A549 (cell line): Measurements from ENCODE around the gene GALNT15. TPM values are rescaled to one million over a fixed set of nuclear protein-coding genes. Genes with fewer than 3 reads are reported as not detected.

Experiments
- ATAC-seq, 2 experiments: fragments of 200-7000 bp in 1 of 2; fragments of >200 bp in 1 of 2; cut with Nextera tagmentation in 1 of 2; cut with Tn5 transposase in 1 of 2; 3 replicates each; pipeline versions ENCODE4 v1.8.0 to v1.9.1; 2018 to 2020; ENCODE audit warnings: mild to moderate bottlenecking in 1 of 2, moderate library complexity in 1 of 2
- CTCF ChIA-PET: fragments of 300-600 bp; sonication (Branson Sonifier 250); formaldehyde crosslinking; extraction: SDS; loops from one replicate; lab custom pipeline; 2021; ENCODE audit warnings: antibody characterized with exemption, inconsistent platforms; lab: Yijun Ruan, JAX
- POLR2A ChIA-PET: fragments of 350-600 bp; formaldehyde crosslinking; extraction: SDS; loops from one replicate; lab custom pipeline; 2021; ENCODE audit warnings: antibody characterized with exemption, inconsistent platforms; lab: Yijun Ruan, JAX
- DNase-seq, 2 experiments: peaks; one replicate each; pipeline versions ENCODE4 v3.0.0 to v3.0.0-alpha.2; 2011 to 2016; ENCODE audit warnings: low read depth in 1 of 2, low spot score in 1 of 2
- FAIRE-seq: peaks from 2 replicates; lab custom pipeline; 2011; peaks lifted over from hg19 to GRCh38; lab: Jason Lieb, UNC
- H3K27ac ChIP-seq, 2 experiments: fragments of >200 bp; sonication (Bioruptor Twin); formaldehyde crosslinking; 3 replicates each; pipeline ENCODE4 v1.5.1; 2016 to 2017
- H3K4me1 ChIP-seq: fragments of >200 bp; sonication (Bioruptor Twin); formaldehyde crosslinking; 3 replicates; pipeline ENCODE4 v1.6.1; 2016
- H3K4me2 ChIP-seq: fragments of >200 bp; sonication (Bioruptor Twin); formaldehyde crosslinking; 3 replicates; pipeline ENCODE4 v1.6.1; 2016
- H3K4me3 ChIP-seq: fragments of >200 bp; sonication (Bioruptor Twin); formaldehyde crosslinking; 3 replicates; pipeline ENCODE4 v1.5.1; 2016
- H3K9me3 ChIP-seq: fragments of >200 bp; sonication (Bioruptor Twin); formaldehyde crosslinking; 3 replicates; pipeline ENCODE4 v1.6.1; 2016
- CBX2 ChIP-seq: fragments of 200-600 bp; sonication (generic); IDR thresholded peaks from 2 replicates; pipeline ENCODE4 v1.6.1; 2016; ENCODE audit warnings: low read depth, mild to moderate bottlenecking, borderline replicate concordance
- CBX8 ChIP-seq: fragments of 200-600 bp; sonication (generic); IDR thresholded peaks from 2 replicates; pipeline ENCODE4 v1.6.1; 2016
- CHD2 ChIP-seq: fragments of 150-350 bp; IDR thresholded peaks from 2 replicates; pipeline ENCODE4 v1.6.1; 2014; ENCODE audit warnings: low read length; ENCODE audit not compliant: partially characterized antibody
- CHD4 ChIP-seq: fragments of 200-600 bp; sonication (generic); IDR thresholded peaks from 2 replicates; pipeline ENCODE4 v1.6.1; 2016; ENCODE audit warnings: antibody characterized with exemption, mild to moderate bottlenecking, borderline replicate concordance
- EHF ChIP-seq: fragments of 250-450 bp; sonication (Bioruptor Pico); IDR thresholded peaks from 2 replicates; pipeline ENCODE4 v1.5.0; 2020; ENCODE audit warnings: mild to moderate bottlenecking
- EHMT2 ChIP-seq: fragments of 200-600 bp; sonication (generic); IDR thresholded peaks from 2 replicates; pipeline ENCODE4 v1.6.1; 2016; ENCODE audit warnings: antibody characterized with exemption, low read depth, mild to moderate bottlenecking, moderate library complexity
- ELK1 ChIP-seq: fragments of 150-350 bp; IDR thresholded peaks from 2 replicates; pipeline ENCODE4 v1.6.1; 2014; ENCODE audit warnings: low read depth, mild to moderate bottlenecking, low read length
- FOSB ChIP-seq: fragments of 250-450 bp; sonication (Bioruptor Pico); IDR thresholded peaks from 2 replicates; pipeline ENCODE4 v1.5.0; 2020; ENCODE audit warnings: mild to moderate bottlenecking, moderate library complexity
- FOSL2 ChIP-seq, 2 experiments: fragments of 450-650 bp in 1 of 2; fragments of >200 bp in 1 of 2; sonication (Bioruptor Twin) in 1 of 2; formaldehyde crosslinking; IDR thresholded peaks; 2 replicates each; pipeline versions ENCODE4 v1.5.0 to v1.6.1; 2016 to 2020; ENCODE audit warnings: mild to moderate bottlenecking in 1 of 2, moderate library complexity in 1 of 2
- HDAC2 ChIP-seq: fragments of 200-600 bp; sonication (generic); IDR thresholded peaks from 2 replicates; pipeline ENCODE4 v1.6.1; 2016
- HOXA7 ChIP-seq: fragments of 250-450 bp; sonication (Bioruptor Pico); IDR thresholded peaks from 2 replicates; pipeline ENCODE4 v1.5.0; 2020; ENCODE audit warnings: mild to moderate bottlenecking, moderate library complexity
- HOXB13 ChIP-seq: fragments of 250-450 bp; sonication (Bioruptor Pico); IDR thresholded peaks from 2 replicates; pipeline ENCODE4 v1.5.0; 2020; ENCODE audit warnings: low read depth, mild to moderate bottlenecking, moderate library complexity
- HOXB5 ChIP-seq: fragments of 250-450 bp; sonication (Bioruptor Pico); IDR thresholded peaks from 2 replicates; pipeline ENCODE4 v1.5.0; 2020; ENCODE audit warnings: mild to moderate bottlenecking, moderate library complexity
- JUN ChIP-seq, 2 experiments: fragments of >200 bp; sonication (Bioruptor Twin); formaldehyde crosslinking; IDR thresholded peaks; 2 replicates in 1 of 2; 3 replicates in 1 of 2; pipeline ENCODE4 v1.6.1; 2016 to 2017
- JUNB ChIP-seq: fragments of >200 bp; sonication (Bioruptor Twin); formaldehyde crosslinking; IDR thresholded peaks from 2 replicates; pipeline ENCODE4 v1.6.1; 2016
- KDM5A ChIP-seq: fragments of 200-600 bp; sonication (generic); IDR thresholded peaks from 2 replicates; pipeline ENCODE4 v1.6.1; 2016; ENCODE audit warnings: antibody characterized with exemption, mild to moderate bottlenecking
- MAZ ChIP-seq: fragments of 150-350 bp; IDR thresholded peaks from 2 replicates; pipeline ENCODE4 v1.6.1; 2014; ENCODE audit warnings: antibody characterized with exemption, low read depth, low read length, borderline replicate concordance
- NFE2L2 ChIP-seq: fragments of 150-350 bp; conservative IDR thresholded peaks from 2 replicates; pipeline ENCODE4 v1.6.1; 2014; ENCODE audit warnings: low read length
- POLR2AphosphoS2 ChIP-seq: conservative IDR thresholded peaks from 2 replicates; pipeline ENCODE4 v1.6.1; 2012; ENCODE audit warnings: low read length, improper control_type of control experiment, inconsistent platforms
- RARB ChIP-seq: fragments of 250-450 bp; sonication (Bioruptor Pico); IDR thresholded peaks from 2 replicates; pipeline ENCODE4 v1.8.0; 2021; ENCODE audit warnings: mild to moderate bottlenecking, moderate library complexity
- RFX5 ChIP-seq: fragments of 450-650 bp; IDR thresholded peaks from 2 replicates; pipeline ENCODE4 v1.7.1; 2014; ENCODE audit warnings: antibody characterized with exemption, mild to moderate bottlenecking, moderate library complexity
- RNF2 ChIP-seq: fragments of 200-600 bp; sonication (generic); IDR thresholded peaks from 2 replicates; pipeline ENCODE4 v1.6.1; 2016; ENCODE audit warnings: low read depth, mild to moderate bottlenecking, antibody characterized with exemption, moderate library complexity, borderline replicate concordance
- SREBF2 ChIP-seq: fragments of 450-650 bp; IDR thresholded peaks from 2 replicates; pipeline ENCODE4 v1.6.1; 2014; ENCODE audit warnings: mild to moderate bottlenecking, moderate library complexity
- TP53 ChIP-seq: fragments of 250-450 bp; sonication (Bioruptor Pico); IDR thresholded peaks from 2 replicates; pipeline ENCODE4 v1.5.0; 2021; ENCODE audit warnings: mild to moderate bottlenecking, moderate library complexity
- USF2 ChIP-seq: fragments of 450-650 bp; IDR thresholded peaks from 2 replicates; pipeline ENCODE4 v1.6.1; 2014; ENCODE audit warnings: antibody characterized with exemption
- ZC3H11A ChIP-seq: fragments of 450-650 bp; IDR thresholded peaks from 2 replicates; pipeline ENCODE4 v1.6.1; 2014; ENCODE audit warnings: antibody characterized with exemption, mild to moderate bottlenecking
- ZNF302 ChIP-seq: fragments of 250-450 bp; sonication (Bioruptor Pico); IDR thresholded peaks from 2 replicates; pipeline ENCODE4 v1.9.0; 2021; ENCODE audit warnings: inconsistent platforms, mild to moderate bottlenecking, moderate library complexity
- WGBS: methylation state at CpG from one replicate; pipeline ENCODE4 v1.1.6; 2017; ENCODE audit errors: missing lambda C conversion rate; 5-methylcytosine and 5-hydroxymethylcytosine counted together
- polyA plus RNA-seq, 4 experiments: library from polyadenylated mRNA; depleted of rRNA in 3 of 4; stranded (reverse); fragments of >200 nt; fragmentation: RNase III in 1 of 4; extraction: RNeasy Plus Mini Kit Qiagen cat#74134 plus additional on column Dnase treatment in 1 of 4; gene quantifications; 2 replicates in 3 of 4; 3 replicates in 1 of 4; pipeline ENCODE4 v1.2.3, GENCODE V29; 2011 to 2017
- TF ChIP-seq, protein P1 (sequence below): fragments of 200-600 bp; sonication (generic); IDR thresholded peaks from 2 replicates; pipeline ENCODE4 v1.6.1; 2016; ENCODE audit warnings: antibody characterized with exemption, mild to moderate bottlenecking, moderate library complexity
- TF ChIP-seq, protein P2 (sequence below): fragments of 250-450 bp; sonication (Bioruptor Pico); IDR thresholded peaks from 2 replicates; pipeline ENCODE4 v1.5.0; 2020; ENCODE audit warnings: low read depth, mild to moderate bottlenecking, moderate library complexity

Gene GALNT15
- polyA plus RNA-seq, 2 of the 4 experiments (the other 2 are of a cell fraction) = 0.04 TPM; not detected in 1

DNA sequence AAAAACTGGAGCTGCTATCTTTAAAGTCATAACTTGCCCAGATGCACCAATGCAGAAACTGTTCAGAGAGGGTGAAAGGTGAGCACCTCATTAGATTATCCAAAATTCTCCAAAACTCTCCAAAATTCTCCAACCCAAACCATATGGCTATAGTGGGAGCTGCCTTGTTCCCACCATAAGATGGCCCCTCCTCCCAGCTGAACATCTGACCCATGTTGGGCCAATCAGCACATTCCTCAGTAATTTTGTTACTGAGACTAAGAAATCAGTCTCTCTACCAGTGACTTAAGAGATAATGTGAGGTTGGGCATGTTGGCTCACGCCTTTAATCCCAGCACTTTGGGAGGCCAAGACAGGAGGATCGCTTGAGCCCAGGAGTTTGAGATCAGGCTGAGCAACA is 57.5 kb downstream of the GALNT15 start:
- Histone ChIP-seq H3K27ac (no peak overlapping the region), H3K4me2 (no peak overlapping the region)
- DNase-seq = no peak
- POLR2A ChIA-PET = no interaction called here
- TF ChIP-seq USF2 = no peak
- TF ChIP-seq TP53 (CRISPR knock-in tag) = no peak
- TF ChIP-seq, protein P1, sequence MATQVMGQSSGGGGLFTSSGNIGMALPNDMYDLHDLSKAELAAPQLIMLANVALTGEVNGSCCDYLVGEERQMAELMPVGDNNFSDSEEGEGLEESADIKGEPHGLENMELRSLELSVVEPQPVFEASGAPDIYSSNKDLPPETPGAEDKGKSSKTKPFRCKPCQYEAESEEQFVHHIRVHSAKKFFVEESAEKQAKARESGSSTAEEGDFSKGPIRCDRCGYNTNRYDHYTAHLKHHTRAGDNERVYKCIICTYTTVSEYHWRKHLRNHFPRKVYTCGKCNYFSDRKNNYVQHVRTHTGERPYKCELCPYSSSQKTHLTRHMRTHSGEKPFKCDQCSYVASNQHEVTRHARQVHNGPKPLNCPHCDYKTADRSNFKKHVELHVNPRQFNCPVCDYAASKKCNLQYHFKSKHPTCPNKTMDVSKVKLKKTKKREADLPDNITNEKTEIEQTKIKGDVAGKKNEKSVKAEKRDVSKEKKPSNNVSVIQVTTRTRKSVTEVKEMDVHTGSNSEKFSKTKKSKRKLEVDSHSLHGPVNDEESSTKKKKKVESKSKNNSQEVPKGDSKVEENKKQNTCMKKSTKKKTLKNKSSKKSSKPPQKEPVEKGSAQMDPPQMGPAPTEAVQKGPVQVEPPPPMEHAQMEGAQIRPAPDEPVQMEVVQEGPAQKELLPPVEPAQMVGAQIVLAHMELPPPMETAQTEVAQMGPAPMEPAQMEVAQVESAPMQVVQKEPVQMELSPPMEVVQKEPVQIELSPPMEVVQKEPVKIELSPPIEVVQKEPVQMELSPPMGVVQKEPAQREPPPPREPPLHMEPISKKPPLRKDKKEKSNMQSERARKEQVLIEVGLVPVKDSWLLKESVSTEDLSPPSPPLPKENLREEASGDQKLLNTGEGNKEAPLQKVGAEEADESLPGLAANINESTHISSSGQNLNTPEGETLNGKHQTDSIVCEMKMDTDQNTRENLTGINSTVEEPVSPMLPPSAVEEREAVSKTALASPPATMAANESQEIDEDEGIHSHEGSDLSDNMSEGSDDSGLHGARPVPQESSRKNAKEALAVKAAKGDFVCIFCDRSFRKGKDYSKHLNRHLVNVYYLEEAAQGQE = no peak
- no peak for TF ChIP-seq RFX5
- TF ChIP-seq, protein P2, sequence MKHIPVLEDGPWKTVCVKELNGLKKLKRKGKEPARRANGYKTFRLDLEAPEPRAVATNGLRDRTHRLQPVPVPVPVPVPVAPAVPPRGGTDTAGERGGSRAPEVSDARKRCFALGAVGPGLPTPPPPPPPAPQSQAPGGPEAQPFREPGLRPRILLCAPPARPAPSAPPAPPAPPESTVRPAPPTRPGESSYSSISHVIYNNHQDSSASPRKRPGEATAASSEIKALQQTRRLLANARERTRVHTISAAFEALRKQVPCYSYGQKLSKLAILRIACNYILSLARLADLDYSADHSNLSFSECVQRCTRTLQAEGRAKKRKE (CRISPR knock-in tag) = no peak
- TF ChIP-seq POLR2AphosphoS2 = no peak
- no peak for TF ChIP-seq MAZ
- TF ChIP-seq CBX2 = no peak
- TF ChIP-seq ELK1 = no peak
- no peak for TF ChIP-seq RNF2
- no peak for TF ChIP-seq CHD4
- TF ChIP-seq NFE2L2 = no peak
- no peak for TF ChIP-seq HOXB5 (CRISPR knock-in tag)
- TF ChIP-seq KDM5A = no peak
- TF ChIP-seq ZC3H11A = no peak
- no peak for TF ChIP-seq FOSL2 (IDR thresholded peaks at IDR 0.05)
- TF ChIP-seq FOSL2 (CRISPR knock-in tag; IDR thresholded peaks at IDR 0.05) = no peak
- TF ChIP-seq, all 56 proteins: peak for 0
- ATAC-seq (no peak), FAIRE-seq (no peak)
- CTCF ChIA-PET = interaction anchor here (0.9 to 1.4 kb wide), 3 partner anchors 11 to 183 kb away, joined by 3 to 5 read pairs (median 4); no protein-coding TSS in a partner anchor
- no peak overlapping the region for H3K4me3 ChIP-seq
- 93% methylated on average over 2 of the region's 2 CpGs for WGBS
- H3K4me1 ChIP-seq = no peaks in the 10 kb centered on the region
- no peaks in the 10 kb centered on the region for H3K9me3 ChIP-seq

DNA sequence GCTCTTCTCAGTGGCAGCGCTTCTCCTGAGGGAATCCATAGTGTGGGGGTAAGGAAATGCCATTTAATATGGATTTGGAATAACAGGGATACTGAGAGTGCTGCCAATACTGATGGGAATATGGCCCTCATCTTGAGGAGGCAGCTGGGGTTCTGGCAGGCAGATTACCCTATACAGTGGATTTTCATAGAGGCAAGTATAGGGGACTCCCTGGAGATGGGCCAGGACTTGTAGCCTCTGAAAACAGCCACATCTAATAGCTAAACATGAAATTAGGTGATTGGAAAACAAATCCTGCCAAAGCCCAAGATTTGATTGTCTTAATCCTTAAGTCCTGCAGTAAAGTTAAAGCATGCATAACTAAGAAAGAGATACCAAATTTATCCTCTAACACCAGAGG is 59.3 kb downstream of the GALNT15 start:
- H3K4me3 ChIP-seq = no peak overlapping the region
- ChIA-PET CTCF (interaction anchor here (0.6 to 1.7 kb wide), 7 partner anchors 10 to 418 kb away, joined by 3 to 4 read pairs (median 3); no protein-coding TSS in a partner anchor), POLR2A (no interaction called here)
- no peaks in the 10 kb centered on the region for H3K4me1 ChIP-seq
- FAIRE-seq (no peak), DNase-seq (no peak), ATAC-seq (no peak)
- H3K9me3 ChIP-seq = no peaks in the 10 kb centered on the region
- WGBS = 83% methylated on average over 1 of the region's 1 CpG
- no peak overlapping the region for H3K27ac ChIP-seq
- TF ChIP-seq CHD2 = no peak
- TF ChIP-seq RNF2 = no peak
- TF ChIP-seq RARB = no peak
- TF ChIP-seq EHMT2 = no peak
- TF ChIP-seq FOSL2 (IDR thresholded peaks at IDR 0.05) = no peak
- TF ChIP-seq FOSL2 (CRISPR knock-in tag; IDR thresholded peaks at IDR 0.05) = no peak
- no peak for TF ChIP-seq CBX8
- no peak for TF ChIP-seq JUN (IDR thresholded peaks at IDR 0.05)
- no peak for TF ChIP-seq EHF (CRISPR knock-in tag)
- TF ChIP-seq HDAC2 = no peak
- TF ChIP-seq FOSB (CRISPR knock-in tag) = no peak
- no peak for TF ChIP-seq HOXB13
- TF ChIP-seq HOXA7 (CRISPR knock-in tag) = no peak
- no peak for TF ChIP-seq KDM5A
- no peak for TF ChIP-seq JUNB
- TF ChIP-seq SREBF2 = no peak
- no peak for TF ChIP-seq ZNF302 (CRISPR knock-in tag)
- H3K4me2 ChIP-seq = no peak overlapping the region
